Renal pelvis (tissue), 4 donors: ENCODE data around the gene NUDT3. TPM values are rescaled to one million over a fixed set of nuclear protein-coding genes. Genes with fewer than 3 reads are reported as not detected.
A peak's percentile ranks its signal among the peaks of the same experiment; 100 is the strongest.
"Not testable (repeated sequence)": the region's sequence is repeated elsewhere in the genome, so short reads cannot be mapped to it uniquely, and the experiment has no call there.

ENCODE experiments used
- DNase-seq: peaks from one replicate; pipeline ENCODE4 v3.0.0-alpha.2; 2013
- polyA plus RNA-seq, 3 donors: library from polyadenylated mRNA; unstranded; fragments of 120-200 nt; gene quantifications; one replicate each; pipeline ENCODE4 v1.2.1, GENCODE V29; 2013; ENCODE audit not compliant: insufficient read length in 3 of 3

Gene NUDT3
- polyA plus RNA-seq, 3 donors, result 18.7 to 22.1 (median 19.1) TPM

DNA sequence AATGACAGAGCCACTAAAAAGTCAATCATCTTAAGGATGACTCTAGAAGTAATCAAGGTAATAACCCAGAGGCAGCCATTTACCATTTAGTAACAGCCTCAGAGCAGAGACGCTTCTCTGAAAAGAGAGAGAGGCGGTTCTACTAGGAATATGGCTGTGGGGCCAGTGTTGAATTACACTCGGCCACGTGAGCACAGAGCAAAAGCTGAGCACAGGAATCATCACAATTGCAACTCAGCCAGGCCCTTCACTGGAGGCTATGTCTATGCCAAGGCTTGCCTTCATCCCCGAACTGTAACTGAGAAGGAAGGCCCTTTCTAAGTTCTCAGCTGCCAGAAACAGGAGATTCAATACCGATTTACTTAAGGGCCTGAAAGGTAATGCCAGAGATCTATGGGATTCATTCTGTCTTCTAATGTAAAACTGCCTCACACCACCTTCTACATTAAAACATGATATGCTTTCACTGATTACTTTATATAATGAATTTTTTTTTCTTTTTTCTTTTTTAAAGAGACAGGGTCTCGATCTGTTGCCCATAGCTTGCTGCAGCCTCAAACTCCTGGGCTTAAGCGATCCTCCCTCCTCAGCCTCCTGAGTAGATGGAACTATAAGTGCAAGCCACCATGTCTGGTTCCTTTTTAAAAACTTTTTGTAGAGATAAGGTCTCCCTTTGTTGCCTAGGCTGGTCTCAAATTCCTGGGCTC lies 67.6 kb downstream of the NUDT3 start:
- no peak for DNase-seq

DNA sequence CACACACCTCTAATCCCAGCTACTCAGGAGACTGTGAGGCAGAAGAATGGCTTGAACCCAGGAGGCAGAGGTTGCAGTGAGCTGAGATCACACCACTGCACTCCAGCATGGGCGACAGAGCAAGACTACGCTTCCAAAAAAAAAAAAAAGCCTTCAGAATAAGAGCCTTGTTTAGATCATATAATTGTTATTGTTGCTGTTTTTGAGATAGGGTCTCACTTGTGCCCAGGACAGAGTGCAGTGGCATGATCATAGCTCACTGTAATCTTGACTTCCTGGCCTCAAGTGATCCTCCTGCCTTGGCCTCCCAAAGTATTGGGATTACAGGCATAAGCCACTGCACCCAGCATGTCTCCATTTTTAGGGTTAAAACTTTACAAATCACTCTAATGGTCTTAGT lies 68.2 kb downstream of the NUDT3 start:
- DNase-seq, result not testable (repeated sequence)

DNA sequence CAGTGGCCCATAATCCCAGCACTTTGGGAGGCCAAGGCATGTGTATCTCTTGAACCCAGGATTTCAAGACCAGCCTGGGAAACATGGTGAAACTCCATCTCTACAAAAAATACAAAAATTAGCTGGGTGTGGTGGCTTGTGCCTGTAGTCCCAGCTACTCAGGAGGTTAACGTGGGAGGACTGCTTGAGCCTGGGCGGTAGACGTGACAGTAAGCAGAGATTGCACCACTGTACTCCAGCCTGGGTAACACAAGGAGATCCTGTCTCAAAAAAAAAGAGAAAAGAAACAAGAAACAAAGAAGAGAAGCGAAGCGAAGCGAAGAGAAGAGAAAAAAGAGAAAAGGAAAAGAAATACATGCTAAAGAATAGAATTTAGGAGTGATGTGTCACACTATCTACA lies 69.2 kb downstream of the NUDT3 start:
- no peak for DNase-seq

DNA sequence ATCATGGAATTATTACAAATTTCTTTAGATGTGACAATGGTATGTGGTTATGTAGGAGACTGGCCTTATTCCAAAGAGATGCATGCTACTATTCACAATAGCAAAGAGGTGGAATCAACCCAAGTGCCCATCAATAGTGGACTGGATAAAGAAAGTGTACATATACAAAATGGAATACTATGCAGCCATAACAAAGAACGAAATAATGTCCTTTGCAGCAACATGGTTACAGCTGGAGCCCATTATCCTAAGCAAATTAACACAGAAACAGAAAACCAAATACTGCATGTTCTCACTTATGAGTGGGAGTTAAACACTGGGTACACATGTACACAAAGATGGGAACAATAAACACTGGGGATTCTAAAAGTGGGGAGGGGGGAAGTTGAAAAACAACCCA lies 69.7 kb downstream of the NUDT3 start:
- no peak for DNase-seq

DNA sequence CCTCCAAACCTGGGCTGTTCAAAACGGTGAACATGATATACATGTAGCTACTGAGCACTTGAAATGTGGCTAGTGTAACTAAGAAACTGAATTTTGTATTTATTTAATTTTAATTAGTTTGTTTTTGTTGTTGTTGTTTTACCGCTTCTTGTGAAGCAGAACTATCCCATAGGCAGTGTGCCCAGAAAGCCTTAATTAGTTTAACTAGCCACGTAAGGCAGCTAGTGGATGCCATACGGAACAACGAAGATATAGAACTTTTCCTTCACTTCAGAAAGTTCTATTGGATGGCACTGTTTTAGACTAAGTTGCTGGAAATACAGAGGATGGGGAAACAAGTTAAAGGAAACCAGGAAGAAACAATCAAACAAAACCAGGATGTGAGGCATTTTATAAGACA lies 70.6 kb downstream of the NUDT3 start:
- no peak for DNase-seq

DNA sequence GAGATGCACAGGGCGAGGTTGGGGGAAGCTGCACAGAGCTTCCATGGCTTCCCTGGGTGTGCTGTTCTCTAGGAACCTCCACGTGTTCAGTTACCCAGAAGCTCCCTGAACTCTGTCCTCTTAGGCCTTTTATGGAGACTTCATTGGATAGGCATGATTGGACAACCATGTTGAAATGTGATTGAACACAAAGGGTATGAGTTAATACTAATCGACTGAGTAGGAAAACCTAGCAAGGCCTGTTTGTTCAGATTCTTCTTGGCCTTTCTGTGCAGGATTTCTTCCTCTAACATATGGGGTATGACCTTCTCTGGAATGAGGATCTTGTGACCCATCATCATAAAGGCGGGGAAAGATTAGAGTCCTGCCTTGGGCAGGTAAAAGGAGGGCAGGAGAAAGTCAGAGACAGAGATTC lies 73.0 kb downstream of the NUDT3 start:
- DNase-seq, result peak; percentile 62

DNA sequence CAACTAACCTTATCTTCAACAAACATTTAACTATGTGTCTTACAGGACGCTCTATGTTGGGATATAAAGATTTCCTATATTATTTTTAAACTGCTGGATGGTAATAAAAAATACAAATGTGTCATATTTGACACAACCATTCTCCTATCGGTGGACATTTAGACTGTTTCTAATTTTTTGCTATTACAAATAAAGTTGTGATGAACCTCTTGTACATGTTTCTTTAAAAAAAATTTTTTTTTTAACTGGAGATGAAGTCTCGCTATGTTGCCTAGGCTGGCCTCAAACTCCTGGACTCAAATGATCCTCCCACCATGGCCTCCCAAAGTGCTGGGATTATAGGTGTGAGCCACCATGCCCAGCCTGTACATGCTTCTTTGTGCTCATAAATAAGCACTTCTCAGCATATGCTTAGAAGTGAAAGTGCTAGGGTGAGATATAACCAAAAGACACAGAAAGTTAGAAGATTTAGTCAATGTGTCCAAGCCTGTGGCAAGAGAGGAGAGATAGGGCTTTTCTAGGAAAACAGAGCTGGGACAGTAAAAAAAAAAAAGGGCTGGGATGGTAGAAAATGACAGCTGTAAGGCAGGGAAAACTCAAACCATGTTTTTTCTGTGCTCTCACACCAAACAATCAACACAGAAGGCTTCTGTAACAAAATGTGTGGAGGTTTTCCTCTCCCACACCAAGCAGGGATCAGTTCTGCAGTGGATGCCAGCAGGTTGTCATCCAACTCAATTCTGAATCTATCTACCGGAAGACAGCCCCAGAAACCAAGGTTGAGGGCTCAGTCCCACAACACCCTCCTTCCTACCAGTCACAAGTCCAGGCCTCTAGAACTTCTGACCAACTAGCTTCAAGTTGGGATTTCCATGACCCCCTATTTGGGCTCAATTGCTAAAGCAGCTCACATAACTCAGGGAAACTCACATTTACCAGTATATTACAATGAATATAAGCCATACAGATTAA lies 73.7 kb downstream of the NUDT3 start:
- no peak for DNase-seq

DNA sequence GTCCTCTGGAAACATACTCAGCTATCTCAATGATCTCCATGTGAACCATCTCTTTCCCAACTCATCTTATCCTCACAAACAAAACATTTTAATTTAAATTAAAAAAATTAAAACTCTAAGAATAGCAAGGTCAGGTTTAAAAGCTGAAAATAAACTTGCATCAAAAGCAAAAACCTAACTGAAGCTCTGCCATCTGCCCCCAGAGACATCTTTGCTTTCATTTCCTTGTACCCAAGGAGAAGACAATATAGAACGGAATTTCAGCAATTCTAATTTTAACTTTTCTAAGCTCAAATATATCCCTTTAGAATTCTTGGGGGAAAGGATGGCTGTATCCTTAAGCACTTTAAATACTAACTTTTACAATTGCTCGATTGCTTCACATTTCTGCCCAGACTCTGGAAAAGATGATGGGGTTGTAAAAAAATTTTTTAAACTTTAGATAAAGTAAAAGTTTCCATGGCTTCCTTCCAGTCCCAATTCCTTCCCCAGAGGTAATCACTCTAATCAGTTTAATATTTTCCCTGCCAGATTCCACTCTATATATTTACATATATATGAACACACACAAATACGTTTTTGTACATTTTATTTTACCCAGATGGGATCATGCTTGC lies 74.5 kb downstream of the NUDT3 start:
- DNase-seq, result no peak

DNA sequence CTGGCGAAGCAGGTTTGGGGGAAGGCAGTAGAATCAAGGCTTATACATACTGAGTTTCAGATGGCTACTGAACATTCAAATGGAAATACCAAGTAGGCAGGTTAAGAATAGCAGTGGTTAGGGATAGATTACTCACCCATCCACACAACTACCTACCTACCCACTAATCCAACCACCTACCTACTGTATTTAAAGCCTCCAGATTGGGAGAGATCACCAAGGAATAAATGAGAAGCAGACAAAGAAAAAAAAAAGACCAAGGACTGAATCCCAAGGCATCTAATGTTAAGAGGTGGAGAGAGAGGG lies 75.3 kb downstream of the NUDT3 start:
- DNase-seq, result no peak

DNA sequence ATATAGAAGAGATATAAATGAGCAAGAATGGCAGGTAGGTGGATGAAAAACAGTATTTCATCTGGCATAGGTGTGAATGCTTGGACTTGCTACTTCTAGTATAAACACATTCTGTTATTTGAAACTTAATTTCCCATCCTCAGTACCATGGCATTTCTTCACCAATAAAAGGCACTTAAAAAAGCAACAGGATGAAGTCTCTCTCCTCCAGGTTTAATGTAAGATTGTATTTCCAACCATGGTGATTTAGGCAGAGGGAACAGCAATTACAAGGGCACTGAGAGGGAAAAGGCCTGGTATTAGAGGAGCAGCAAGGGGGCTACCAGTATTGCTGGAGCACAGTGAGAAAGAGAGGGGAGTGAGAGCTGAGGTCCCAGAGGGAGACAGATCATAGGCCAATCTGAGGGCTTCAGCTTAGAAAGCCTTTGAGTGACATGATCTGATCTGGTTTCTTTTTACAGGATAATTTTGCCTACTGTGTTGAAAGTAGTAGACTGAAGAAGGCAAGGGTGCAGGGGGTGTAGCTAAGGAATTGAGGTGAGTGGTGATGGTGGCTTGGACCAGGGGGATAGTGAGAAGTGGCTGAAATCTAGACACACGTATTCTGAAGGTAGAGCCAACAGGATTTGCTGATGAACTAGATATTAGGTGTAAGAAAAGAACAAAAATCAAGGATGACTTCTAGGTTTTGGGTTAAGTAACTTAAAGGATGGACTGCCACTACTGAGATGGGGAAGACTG lies 75.9 kb downstream of the NUDT3 start:
- no peak for DNase-seq

DNA sequence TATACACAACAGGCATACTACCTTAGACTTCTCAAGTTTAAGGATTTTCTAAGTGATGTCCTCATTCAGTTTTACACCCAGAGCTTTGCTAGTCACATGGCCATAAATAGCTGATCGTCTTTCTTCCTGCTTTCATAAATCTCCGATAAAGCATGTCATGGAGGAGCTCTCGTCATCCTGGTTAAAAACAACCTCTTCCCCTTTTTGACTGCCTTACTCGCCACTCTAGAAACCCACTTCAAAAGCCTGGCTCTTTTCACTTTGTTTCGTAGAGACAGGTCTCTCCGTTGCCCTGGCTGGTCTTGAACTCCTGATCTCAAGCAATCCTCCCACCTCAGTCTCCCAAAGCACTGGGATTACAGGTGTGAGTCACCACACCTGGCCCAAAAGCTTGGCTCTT lies 76.7 kb downstream of the NUDT3 start:
- no peak for DNase-seq

DNA sequence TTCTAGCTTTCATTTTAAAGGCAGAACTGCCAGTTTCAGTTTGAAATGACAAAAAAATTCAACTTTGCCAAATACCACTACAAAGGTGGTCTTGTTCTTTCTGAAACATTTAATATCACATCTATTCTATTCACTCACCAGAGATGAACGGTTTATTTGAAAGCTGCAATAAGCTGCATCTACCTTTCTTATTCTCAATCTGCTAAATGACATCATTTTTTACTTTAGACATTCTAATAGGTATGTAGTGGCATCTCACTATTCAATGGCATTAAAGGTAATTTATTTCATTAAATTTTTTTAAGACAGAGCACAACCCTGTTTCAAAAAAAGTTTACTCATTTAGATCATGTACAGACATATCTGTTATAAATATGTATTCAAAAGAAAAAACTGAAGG lies 77.2 kb downstream of the NUDT3 start:
- DNase-seq, result no peak

DNA sequence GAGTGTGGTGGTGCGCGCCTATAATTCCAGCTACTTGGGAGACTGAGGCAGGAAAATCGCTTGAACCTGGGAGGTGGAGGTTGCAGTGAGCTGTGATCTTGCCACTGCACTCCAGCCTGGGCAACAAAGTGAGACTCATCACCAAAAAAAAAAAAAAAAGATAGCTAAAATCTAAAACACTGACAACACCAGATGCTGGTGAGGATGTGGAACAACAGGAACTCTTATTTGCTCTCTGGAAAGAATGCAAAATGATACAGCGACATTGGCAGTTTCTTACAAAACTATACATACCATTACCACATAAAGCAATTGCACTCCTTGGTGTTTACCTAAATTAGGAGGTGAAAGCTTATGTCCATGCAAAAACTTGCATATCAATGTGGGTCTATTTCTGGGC lies 80.2 kb downstream of the NUDT3 start:
- DNase-seq, result no peak

DNA sequence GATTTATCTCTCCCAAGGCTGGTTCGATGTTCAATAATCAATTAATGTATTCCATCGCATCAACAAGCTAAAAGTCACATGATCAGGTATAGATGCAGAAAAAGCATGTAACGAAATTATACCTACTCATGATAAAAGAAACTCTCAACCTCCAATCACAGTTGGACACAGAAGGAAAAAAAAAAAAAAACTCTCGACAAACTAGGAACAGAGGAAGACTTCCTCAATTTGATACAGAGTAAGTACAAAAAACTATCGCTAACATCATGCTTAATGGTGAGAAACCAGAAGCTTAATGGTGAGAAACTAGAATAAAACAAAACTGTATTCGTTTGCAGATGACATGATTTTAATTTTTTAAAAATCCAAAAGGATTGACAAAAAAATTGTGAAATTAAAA lies 81.7 kb downstream of the NUDT3 start:
- no peak for DNase-seq

DNA sequence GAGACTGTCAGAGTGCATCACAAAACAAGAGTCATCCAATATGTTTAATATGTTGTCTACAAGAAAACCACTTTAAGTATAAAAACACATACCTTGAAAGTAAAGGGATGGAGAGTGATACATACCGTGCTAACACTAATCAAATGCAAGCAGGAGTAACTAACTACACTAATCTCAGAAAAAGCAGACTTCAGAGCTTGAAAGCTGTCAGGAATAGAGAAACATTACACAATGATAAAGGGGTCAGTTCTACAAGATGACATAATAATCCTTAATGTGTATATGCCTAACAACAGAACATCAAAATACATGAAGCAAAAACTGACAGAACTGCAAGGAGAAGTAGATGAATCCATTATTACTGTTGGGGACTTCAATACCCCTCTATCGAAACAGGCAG lies 84.0 kb downstream of the NUDT3 start:
- no peak for DNase-seq

DNA sequence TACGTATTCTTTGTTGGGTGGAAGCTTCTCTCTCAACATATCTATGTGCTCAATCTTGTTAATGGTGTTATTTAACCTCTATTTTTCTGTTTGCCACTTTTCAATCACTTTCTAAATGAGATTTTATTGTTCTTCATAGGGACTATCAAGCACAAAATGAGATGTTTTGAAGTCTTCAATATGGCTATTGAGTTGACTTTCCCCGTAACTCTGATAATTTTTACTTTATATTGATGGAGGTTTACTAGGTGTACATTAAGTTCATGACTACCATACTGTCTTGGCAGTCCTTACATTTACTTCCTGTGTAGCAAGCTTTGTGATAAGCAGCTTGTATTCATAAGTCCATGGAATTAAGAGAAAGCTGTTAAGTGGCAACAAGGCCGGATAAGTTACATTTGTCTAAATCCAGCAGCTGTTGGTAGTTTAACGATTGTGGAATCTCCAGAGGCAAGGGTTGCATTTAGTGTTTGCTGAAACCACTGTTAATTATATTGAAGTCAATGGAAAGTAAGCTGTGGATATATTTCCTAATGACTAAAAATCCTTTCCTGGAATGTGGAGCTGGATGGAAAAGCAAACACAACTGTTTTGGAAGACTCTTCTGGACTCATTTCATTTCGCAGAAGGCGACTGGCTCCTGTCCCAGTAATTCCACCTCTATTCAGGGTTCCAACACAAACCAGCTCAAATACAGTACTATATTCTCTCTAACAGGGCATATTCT lies 86.3 kb downstream of the NUDT3 start:
- DNase-seq, result peak; percentile 78

DNA sequence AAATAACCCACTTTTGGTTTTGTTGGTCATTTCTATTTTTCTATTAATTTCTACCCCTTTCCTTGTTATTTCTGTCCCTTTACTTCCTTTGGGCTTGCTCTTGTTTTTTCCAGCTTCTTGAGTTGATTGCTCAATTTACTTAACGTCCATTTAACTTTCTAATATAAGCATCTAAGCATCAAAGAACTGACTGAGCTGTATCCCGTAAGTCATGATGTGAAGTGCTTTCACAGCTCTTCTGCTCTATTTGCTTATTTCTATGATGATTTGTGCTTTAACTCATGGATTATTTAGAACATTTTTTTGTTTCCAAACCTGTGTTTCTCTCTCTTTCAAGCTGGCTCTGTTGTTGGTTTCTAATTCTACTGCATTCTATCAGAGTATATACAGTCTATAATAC lies 87.0 kb downstream of the NUDT3 start:
- DNase-seq, result no peak

DNA sequence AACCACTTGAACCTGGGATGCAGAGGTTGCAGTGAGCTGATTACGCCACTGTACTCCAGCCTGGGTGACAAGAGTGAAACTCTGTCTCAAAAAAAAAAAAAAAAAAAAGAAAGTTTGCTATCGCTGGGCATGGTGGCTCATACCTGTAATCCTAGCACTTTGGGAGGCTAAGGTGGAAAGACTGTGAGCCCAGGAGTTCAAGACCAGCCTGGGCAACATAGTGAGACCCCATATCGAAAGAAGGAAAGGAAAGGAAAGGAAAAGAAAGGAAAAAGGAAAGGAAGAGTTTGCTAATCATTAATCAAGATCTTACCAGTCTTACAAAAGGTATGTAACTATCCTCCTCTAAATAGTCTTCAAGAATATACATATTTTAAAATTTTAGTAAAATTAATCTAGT lies 88.3 kb downstream of the NUDT3 start:
- DNase-seq, result no peak

DNA sequence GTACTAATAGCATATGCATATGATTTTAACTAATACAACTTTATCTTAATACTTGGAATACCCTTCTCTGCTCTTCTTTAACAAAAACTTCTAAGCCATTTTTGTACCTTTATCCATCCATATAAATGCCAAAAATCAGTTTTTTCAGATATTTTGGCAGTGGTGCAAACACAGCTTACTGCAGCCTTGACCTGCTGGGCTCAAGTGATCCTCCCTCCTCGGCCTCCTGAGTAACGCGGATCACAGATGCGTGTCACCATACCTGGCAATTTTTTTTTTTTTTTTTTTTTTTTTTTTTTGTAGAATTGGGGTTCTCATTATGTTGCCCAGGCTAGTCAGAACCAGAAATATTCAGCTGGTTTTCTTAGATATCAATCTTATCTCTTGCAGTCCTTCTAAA lies 89.5 kb downstream of the NUDT3 start:
- DNase-seq, result no peak

DNA sequence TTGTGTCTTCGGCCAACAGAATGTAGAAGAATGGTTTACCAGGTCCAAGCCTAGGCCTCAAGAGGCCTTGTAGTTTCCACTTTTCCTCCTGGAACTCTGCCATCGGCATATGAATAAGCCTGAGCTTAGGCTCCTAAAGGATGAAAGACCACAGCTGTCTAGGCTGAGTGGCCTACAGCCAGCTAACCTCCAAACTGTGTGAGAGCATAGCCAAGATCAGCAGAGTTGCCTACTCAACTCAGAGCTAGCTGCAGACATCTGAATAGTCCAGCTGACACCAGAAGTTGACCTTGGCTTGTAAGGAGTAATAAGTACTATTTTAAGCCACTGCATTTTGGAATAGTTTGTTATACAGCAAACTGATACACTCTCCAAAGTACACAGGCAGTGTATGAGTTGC lies 91.1 kb downstream of the NUDT3 start:
- DNase-seq, result peak; percentile 75

DNA sequence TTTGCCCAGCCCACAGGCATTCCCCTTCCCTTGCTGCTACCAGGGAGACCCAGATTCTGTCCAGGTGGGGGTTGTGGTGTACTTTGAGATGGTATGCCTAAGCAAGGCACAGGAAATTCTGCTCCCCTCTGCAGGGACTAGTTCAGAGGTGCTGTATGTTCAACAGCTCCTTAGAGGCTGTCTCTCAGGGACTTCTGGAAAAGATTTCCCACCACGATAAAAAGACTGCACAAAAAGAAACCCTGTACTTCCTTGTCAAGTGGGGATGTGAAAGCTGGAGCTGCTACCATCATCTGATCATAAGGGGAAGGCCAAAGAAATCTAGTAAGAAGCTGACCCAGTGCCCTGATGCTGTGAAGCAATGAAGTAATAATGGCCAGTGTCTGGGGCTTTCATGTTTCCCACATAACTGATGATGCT lies 92.1 kb downstream of the NUDT3 start:
- DNase-seq, result no peak

DNA sequence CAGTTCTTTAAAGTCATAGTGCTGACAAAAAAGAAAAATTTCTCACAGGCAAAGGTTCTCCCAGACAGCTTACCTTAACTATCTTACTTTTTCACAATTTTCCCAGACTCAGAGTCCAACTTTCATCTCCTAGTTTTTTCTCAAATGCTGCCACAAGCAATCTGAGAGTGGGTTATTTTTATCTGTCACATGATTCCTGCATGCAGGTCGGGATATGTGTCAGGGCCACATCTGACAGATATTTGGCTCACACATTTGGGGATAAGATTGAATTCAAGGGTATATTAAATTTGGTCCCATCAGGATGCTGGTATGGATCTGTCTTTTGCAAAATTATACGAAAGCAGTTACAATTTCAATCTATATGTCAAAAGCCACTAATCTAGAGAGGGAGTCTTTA lies 93.5 kb downstream of the NUDT3 start:
- no peak for DNase-seq
